Astrocyte of the spinal cord (primary cell): ENCODE data around the gene PPIL6.
A peak's percentile ranks its signal among the peaks of the same experiment; 100 is the strongest.

Source experiments
- DNase-seq: peaks from one replicate; pipeline ENCODE4 v3.0.0; 2011; ENCODE audit warnings: low read depth, low spot score
- H3K4me3 ChIP-seq: 2 replicates; pipeline ENCODE4 v1.5.1; 2011; ENCODE audit warnings: low read depth, mild to moderate bottlenecking, low read length, moderate library complexity
- in situ Hi-C: cut with HindIII; loops from 2 replicates; pipeline ENCODE4 v1.10.0; 2017; ENCODE audit warnings: low sequenced_read_pairs
- TF ChIP-seq, protein P1 (sequence below): IDR thresholded peaks from 2 replicates; pipeline ENCODE4 v1.5.1; 2012; ENCODE audit warnings: low read depth, mild to moderate bottlenecking, low read length, inconsistent platforms

Gene PPIL6

GRCh38 chr6:109458774-109459531 lies 18.5 kb upstream of the PPIL6 start:
- in situ Hi-C loops, result no loop called here
- H3K4me3 ChIP-seq, result no peak overlapping the region
- TF ChIP-seq, protein P1, sequence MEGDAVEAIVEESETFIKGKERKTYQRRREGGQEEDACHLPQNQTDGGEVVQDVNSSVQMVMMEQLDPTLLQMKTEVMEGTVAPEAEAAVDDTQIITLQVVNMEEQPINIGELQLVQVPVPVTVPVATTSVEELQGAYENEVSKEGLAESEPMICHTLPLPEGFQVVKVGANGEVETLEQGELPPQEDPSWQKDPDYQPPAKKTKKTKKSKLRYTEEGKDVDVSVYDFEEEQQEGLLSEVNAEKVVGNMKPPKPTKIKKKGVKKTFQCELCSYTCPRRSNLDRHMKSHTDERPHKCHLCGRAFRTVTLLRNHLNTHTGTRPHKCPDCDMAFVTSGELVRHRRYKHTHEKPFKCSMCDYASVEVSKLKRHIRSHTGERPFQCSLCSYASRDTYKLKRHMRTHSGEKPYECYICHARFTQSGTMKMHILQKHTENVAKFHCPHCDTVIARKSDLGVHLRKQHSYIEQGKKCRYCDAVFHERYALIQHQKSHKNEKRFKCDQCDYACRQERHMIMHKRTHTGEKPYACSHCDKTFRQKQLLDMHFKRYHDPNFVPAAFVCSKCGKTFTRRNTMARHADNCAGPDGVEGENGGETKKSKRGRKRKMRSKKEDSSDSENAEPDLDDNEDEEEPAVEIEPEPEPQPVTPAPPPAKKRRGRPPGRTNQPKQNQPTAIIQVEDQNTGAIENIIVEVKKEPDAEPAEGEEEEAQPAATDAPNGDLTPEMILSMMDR, result no peak
- DNase-seq, result no peak

DNA sequence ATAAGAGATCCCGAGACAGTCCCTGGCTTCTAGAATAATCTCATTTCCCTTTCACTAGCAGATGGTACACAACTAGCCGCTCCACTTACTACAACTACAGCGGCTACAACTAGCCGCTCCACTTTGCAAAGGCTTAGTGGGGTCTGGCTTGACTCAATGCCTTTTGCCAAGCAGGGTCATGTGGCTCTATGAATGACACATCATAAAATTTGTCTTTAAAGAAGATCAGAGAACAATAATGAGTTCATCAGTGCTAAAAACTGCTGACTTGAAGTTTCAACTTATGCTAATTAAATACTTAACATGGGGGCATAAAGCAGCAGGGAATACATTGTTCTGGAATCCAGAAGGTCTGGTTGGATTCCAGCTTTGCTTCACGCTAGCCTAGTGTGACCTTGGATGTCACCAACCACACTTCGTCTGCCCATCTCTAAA lies 17.2 kb upstream of the PPIL6 start:
- no peak for DNase-seq
- in situ Hi-C loops, result no loop called here
- no peak overlapping the region for H3K4me3 ChIP-seq
- TF ChIP-seq, protein P1, result no peak

GRCh38 chr6:109456710-109457561 lies 16.5 kb upstream of the PPIL6 start:
- in situ Hi-C loops, result no loop called here
- DNase-seq, result peak; percentile 37
- TF ChIP-seq, protein P1, result no peak
- peak overlapping the region; percentile 89 for H3K4me3 ChIP-seq

DNA sequence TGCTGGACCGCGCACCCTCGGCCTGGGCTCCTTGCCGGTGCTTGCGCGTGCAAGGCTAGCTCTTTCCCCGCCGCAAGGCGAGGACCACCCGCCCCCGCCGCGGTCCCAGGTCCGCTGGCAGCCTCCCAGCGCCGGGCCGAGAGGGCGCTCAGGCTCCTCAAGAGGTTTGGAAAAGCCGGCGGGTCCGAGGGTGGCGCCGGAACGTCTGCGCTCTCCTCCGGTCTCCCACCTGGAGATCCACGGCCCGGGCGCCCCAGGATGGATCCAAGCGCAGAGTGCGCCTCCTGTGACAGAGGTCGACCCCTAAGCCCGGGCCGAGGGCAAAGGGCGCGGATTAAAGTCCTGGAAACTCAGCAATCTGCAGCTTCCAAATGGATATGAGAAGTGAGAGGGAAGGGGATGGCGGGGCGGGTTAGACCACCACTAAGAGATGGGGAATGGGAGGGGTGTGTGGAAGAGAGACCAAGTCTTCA lies 15.7 kb upstream of the PPIL6 start:
- peak overlapping the region; percentile 89 for H3K4me3 ChIP-seq
- DNase-seq, result no peak
- TF ChIP-seq, protein P1, result no peak
- in situ Hi-C loops, result no loop called here

- TF ChIP-seq, protein P1, result peak; percentile 42
- DNase-seq, result peak; percentile 60
- in situ Hi-C loops, result no loop called here
- peak within 1 kb of the TSS; percentile 89 for H3K4me3 ChIP-seq
Observed at GRCh38 chr6:109455437-109456110, 15.1 kb upstream of the PPIL6 start, which contains the start of gene MICAL1. MICAL1 (minus strand) TSS chr6:109455772; CDS start chr6:109454196, 1,576 bp downstream.
